Measurements from ENCODE around the gene GIT1.

DNA sequence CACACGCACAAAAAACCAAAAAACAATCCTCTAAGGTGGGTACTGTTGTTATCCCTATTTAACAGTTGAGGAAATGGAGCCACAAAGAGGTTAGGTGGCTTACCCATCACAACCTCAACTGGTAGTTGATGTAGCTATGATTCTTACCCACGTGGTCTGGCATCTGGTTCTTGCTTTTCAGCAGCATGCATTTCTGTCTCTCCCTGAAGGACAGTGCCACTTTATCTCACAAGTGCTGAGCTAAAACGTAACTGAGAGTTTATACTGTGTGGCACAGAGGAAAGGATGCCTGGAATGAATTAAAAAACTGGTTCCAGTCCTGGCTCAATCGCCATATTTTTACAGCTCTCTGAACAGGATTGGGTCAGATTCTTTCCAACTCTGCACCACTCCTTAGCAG is 35.1 kb upstream of the GIT1 start:
- TF ChIP-seq, protein P1, sequence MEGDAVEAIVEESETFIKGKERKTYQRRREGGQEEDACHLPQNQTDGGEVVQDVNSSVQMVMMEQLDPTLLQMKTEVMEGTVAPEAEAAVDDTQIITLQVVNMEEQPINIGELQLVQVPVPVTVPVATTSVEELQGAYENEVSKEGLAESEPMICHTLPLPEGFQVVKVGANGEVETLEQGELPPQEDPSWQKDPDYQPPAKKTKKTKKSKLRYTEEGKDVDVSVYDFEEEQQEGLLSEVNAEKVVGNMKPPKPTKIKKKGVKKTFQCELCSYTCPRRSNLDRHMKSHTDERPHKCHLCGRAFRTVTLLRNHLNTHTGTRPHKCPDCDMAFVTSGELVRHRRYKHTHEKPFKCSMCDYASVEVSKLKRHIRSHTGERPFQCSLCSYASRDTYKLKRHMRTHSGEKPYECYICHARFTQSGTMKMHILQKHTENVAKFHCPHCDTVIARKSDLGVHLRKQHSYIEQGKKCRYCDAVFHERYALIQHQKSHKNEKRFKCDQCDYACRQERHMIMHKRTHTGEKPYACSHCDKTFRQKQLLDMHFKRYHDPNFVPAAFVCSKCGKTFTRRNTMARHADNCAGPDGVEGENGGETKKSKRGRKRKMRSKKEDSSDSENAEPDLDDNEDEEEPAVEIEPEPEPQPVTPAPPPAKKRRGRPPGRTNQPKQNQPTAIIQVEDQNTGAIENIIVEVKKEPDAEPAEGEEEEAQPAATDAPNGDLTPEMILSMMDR (conservative IDR thresholded peaks at IDR 0.05; ENCODE audit: low read depth, low read length): no peak
- no peak for TF ChIP-seq EZH2 (IDR thresholded peaks at IDR 0.05; ENCODE audit: low read length, unreplicated experiment)
- no peak for TF ChIP-seq EZH2phosphoT487 (IDR thresholded peaks at IDR 0.05; ENCODE audit: borderline replicate concordance, low read length)
